GM06990 (cell line): ENCODE data around the gene IFTAP.

Experiments
- DNase-seq: peaks from one replicate; pipeline ENCODE4 v3.0.0-alpha.2; 2011; ENCODE audit not compliant: insufficient read length; ENCODE audit errors: extremely low read depth
- H3K27me3 ChIP-seq: replicated peaks from 2 replicates; pipeline ENCODE4 v1.6.0; 2011; ENCODE audit warnings: low read length; ENCODE audit not compliant: control insufficient read depth, insufficient read depth
- H3K36me3 ChIP-seq: 2 replicates; pipeline ENCODE4 v1.5.1; 2011; ENCODE audit warnings: low read length; ENCODE audit not compliant: control insufficient read depth, insufficient read depth
- H3K4me3 ChIP-seq: replicated peaks from 2 replicates; pipeline ENCODE4 v1.5.1; 2011; ENCODE audit warnings: low read depth, mild to moderate bottlenecking, control low read depth, low read length
- TF ChIP-seq, protein P1 (sequence below): IDR thresholded peaks from 2 replicates; pipeline ENCODE4 v1.5.1; 2011; ENCODE audit warnings: low read length, control low read depth, mild to moderate bottlenecking, inconsistent platforms; ENCODE audit not compliant: insufficient read depth, poor library complexity, severe bottlenecking

The IFTAP gene

DNA sequence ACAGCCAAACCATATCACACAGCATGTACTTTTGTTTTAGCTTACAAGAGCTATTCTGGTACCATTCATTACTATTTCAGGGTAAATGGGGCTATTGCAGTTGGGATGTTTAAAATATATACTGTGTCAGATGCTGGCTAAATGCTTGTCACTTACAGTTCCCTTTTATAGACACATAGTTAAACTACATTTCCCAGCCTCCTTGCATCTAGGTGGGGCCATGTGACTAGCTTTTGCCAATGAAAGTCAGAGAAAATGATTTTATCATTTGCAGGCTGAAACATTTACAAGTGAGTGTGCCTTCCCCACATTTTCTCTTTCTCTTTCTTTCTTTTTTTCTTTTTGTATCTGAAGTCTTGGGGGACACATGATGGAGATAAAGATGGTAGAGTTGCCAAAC is 7.8 kb upstream of the IFTAP start:
- TF ChIP-seq, protein P1, sequence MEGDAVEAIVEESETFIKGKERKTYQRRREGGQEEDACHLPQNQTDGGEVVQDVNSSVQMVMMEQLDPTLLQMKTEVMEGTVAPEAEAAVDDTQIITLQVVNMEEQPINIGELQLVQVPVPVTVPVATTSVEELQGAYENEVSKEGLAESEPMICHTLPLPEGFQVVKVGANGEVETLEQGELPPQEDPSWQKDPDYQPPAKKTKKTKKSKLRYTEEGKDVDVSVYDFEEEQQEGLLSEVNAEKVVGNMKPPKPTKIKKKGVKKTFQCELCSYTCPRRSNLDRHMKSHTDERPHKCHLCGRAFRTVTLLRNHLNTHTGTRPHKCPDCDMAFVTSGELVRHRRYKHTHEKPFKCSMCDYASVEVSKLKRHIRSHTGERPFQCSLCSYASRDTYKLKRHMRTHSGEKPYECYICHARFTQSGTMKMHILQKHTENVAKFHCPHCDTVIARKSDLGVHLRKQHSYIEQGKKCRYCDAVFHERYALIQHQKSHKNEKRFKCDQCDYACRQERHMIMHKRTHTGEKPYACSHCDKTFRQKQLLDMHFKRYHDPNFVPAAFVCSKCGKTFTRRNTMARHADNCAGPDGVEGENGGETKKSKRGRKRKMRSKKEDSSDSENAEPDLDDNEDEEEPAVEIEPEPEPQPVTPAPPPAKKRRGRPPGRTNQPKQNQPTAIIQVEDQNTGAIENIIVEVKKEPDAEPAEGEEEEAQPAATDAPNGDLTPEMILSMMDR = no peak
- H3K27me3 ChIP-seq = no peaks in the 10 kb centered on the region
- H3K4me3 ChIP-seq = no peak overlapping the region
- DNase-seq = no peak
- no peaks in the 10 kb centered on the region for H3K36me3 ChIP-seq

DNA sequence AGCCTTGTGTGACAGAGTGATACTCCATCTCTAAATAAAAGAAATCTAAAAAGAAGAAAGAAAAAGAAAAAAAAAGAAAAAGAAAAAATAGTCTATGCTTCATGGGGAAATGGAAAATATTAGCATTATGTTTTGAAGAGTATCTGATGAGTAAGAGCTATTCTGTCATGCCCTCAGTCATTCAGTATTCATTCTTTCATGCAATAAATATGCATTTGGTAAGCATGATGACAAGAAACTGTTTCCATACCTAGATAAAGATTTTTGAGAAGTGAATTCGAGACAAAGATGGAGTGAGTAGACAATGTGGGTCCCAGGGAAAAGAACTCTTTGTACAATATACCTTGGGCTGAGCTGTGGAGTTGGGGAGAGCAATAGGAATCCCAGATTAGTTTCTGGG is 6.2 kb upstream of the IFTAP start:
- TF ChIP-seq, protein P1 = no peak
- no peak for DNase-seq
- Histone ChIP-seq H3K36me3 (no peaks in the 10 kb centered on the region), H3K4me3 (no peak overlapping the region), H3K27me3 (no peaks in the 10 kb centered on the region)

GRCh38 chr11:36590513-36590912 is 3.8 kb upstream of the IFTAP start:
- no peak overlapping the region for H3K4me3 ChIP-seq
- peaks cover 3% of the 10 kb centered on the region for H3K27me3 ChIP-seq
- DNase-seq = no peak
- no peaks in the 10 kb centered on the region for H3K36me3 ChIP-seq
- TF ChIP-seq, protein P1 = no peak

GRCh38 chr11:36591433-36591832 is 2.9 kb upstream of the IFTAP start:
- TF ChIP-seq, protein P1 = no peak
- Histone ChIP-seq H3K27me3 (peaks cover 3% of the 10 kb centered on the region), H3K36me3 (no peaks in the 10 kb centered on the region), H3K4me3 (no peak overlapping the region)
- DNase-seq = no peak

GRCh38 chr11:36596880-36597279 is 2.6 kb downstream of the IFTAP start:
- no peak for DNase-seq
- peaks cover 4% of the 10 kb centered on the region for H3K27me3 ChIP-seq
- H3K4me3 ChIP-seq = no peak overlapping the region
- TF ChIP-seq, protein P1 = no peak
- no peaks in the 10 kb centered on the region for H3K36me3 ChIP-seq

GRCh38 chr11:36598051-36598450 is 3.7 kb downstream of the IFTAP start, which contains the start of gene RAG2:
Gene RAG2, minus strand, starts transcription at chr11:36598236. Its CDS starts 4,068 bp downstream, at chr11:36594168.
- DNase-seq = no peak
- TF ChIP-seq, protein P1 = no peak
- H3K4me3 ChIP-seq = no peak within 1 kb of the TSS
- peaks cover 4% of the 10 kb centered on the region for H3K27me3 ChIP-seq
- H3K36me3 ChIP-seq = no peaks in the 10 kb centered on the region
